CD14-positive monocyte (primary cell): ENCODE data around the gene NODAL. TPM values are rescaled to one million over a fixed set of nuclear protein-coding genes. Genes with fewer than 3 reads are reported as not detected.

ENCODE experiments used
- DNase-seq, 3 donors: peaks; one replicate each; pipeline ENCODE4 v3.0.0-alpha.2; 2011 to 2022
- H2AFZ ChIP-seq: 2 replicates; pipeline ENCODE4 v1.6.0; 2012; ENCODE audit warnings: mild to moderate bottlenecking, low read depth, low read length, inconsistent platforms; ENCODE audit not compliant: insufficient read depth, poor library complexity, severe bottlenecking
- H3K27ac ChIP-seq, 2 donors: 1 replicate in 1 of 2; 2 replicates in 1 of 2; pipeline ENCODE4 v1.5.1; 2012 to 2013; ENCODE audit warnings: low read length in 2 of 2, control low read depth in 1 of 2, inconsistent platforms in 1 of 2, low read depth in 1 of 2, mild to moderate bottlenecking in 1 of 2
- H3K27me3 ChIP-seq, 2 donors: one replicate each; pipeline versions ENCODE4 v1.6.0 to v1.6.1; 2011 to 2013; ENCODE audit warnings: low read length in 2 of 2; ENCODE audit not compliant: control insufficient read depth in 2 of 2, insufficient read depth in 2 of 2
- H3K36me3 ChIP-seq, 2 donors: replicated peaks in 1 of 2; 1 replicate in 1 of 2; 2 replicates in 1 of 2; pipeline versions ENCODE4 v1.5.1 to v1.6.1; 2012 to 2013; ENCODE audit warnings: low read length in 2 of 2, control low read depth in 1 of 2, inconsistent platforms in 1 of 2, mild to moderate bottlenecking in 1 of 2; ENCODE audit not compliant: insufficient read depth in 2 of 2, control insufficient read depth in 1 of 2
- H3K4me1 ChIP-seq, 2 donors: 1 replicate in 1 of 2; 2 replicates in 1 of 2; pipeline versions ENCODE4 v1.5.1 to v1.6.1; 2012 to 2013; ENCODE audit warnings: low read length in 2 of 2, control low read depth in 1 of 2, inconsistent platforms in 1 of 2, mild to moderate bottlenecking in 1 of 2, moderate library complexity in 1 of 2; ENCODE audit not compliant: insufficient read depth in 2 of 2, control insufficient read depth in 1 of 2
- H3K4me2 ChIP-seq: replicated peaks from 2 replicates; pipeline ENCODE3; 2012; ENCODE audit warnings: low read length, moderate library complexity, mild to moderate bottlenecking; ENCODE audit not compliant: poor library complexity, severe bottlenecking; ENCODE audit errors: extremely low read depth
- H3K4me3 ChIP-seq, 3 experiments: fragments of 200-600 bp in 1 of 3; sonication (generic) in 1 of 3; replicated peaks in 1 of 3; 1 replicate in 2 of 3; 2 replicates in 1 of 3; pipeline ENCODE4 v1.5.1; 2011 to 2013; ENCODE audit warnings: low read length in 3 of 3, mild to moderate bottlenecking in 3 of 3, control low read depth in 2 of 3, low read depth in 2 of 3, inconsistent platforms in 1 of 3, moderate library complexity in 1 of 3
- H3K79me2 ChIP-seq: 2 replicates; pipeline ENCODE4 v1.6.0; 2012; ENCODE audit warnings: mild to moderate bottlenecking, control low read depth, inconsistent platforms, low read length, moderate library complexity; ENCODE audit not compliant: insufficient read depth
- H3K9ac ChIP-seq: 2 replicates; pipeline ENCODE4 v1.6.0; 2017; ENCODE audit warnings: low read length, mild to moderate bottlenecking; ENCODE audit not compliant: insufficient read depth, poor library complexity, severe bottlenecking
- H3K9me3 ChIP-seq, 2 donors: replicated peaks in 1 of 2; 1 replicate in 1 of 2; 2 replicates in 1 of 2; pipeline versions ENCODE4 v1.5.1 to v1.6.1; 2012 to 2013; ENCODE audit warnings: low read length in 2 of 2, control low read depth in 1 of 2; ENCODE audit not compliant: control insufficient read depth in 1 of 2, insufficient read depth in 1 of 2
- H4K20me1 ChIP-seq: 2 replicates; pipeline ENCODE4 v1.6.0; 2012; ENCODE audit warnings: mild to moderate bottlenecking, low read length, control low read depth, moderate library complexity; ENCODE audit not compliant: insufficient read depth
- H3K27ac Mint-ChIP-seq, 7 donors: one replicate each; pipeline ENCODE4 v1.8.0; 2020; ENCODE audit warnings: mild to moderate bottlenecking in 7 of 7, mixed read lengths in 7 of 7, moderate library complexity in 6 of 7, inconsistent platforms in 2 of 7
- H3K27me3 Mint-ChIP-seq, 3 donors: one replicate each; pipeline ENCODE4 v1.8.0; 2021 to 2022; ENCODE audit warnings: low read depth in 3 of 3, mild to moderate bottlenecking in 3 of 3, mixed read lengths in 3 of 3, moderate library complexity in 3 of 3, inconsistent platforms in 1 of 3
- H3K36me3 Mint-ChIP-seq, 2 donors: one replicate each; pipeline ENCODE4 v1.8.0; 2020; ENCODE audit warnings: mixed read lengths in 2 of 2, inconsistent platforms in 1 of 2, mild to moderate bottlenecking in 1 of 2
- H3K4me1 Mint-ChIP-seq: one replicate; pipeline ENCODE4 v1.8.0; 2020; ENCODE audit warnings: mild to moderate bottlenecking, mixed read lengths
- H3K4me3 Mint-ChIP-seq, 2 donors: one replicate each; pipeline ENCODE4 v1.8.0; 2020; ENCODE audit warnings: mild to moderate bottlenecking in 2 of 2, mixed read lengths in 2 of 2, moderate library complexity in 1 of 2
- H3K9me3 Mint-ChIP-seq, 7 donors: one replicate each; pipeline ENCODE4 v1.8.0; 2020 to 2022; ENCODE audit warnings: mixed read lengths in 7 of 7, mild to moderate bottlenecking in 6 of 7, moderate library complexity in 6 of 7, inconsistent platforms in 2 of 7
- CTCF ChIP-seq: fragments of 200-600 bp; IDR thresholded peaks from one replicate; pipeline ENCODE4 v1.8.0; 2022; ENCODE audit warnings: antibody characterized with exemption, mild to moderate bottlenecking
- WGBS: methylation state at CpG from one replicate; pipeline ENCODE4 v1.1.5; 2013; ENCODE audit warnings: missing lambda C conversion rate; ENCODE audit not compliant: insufficient coverage; 5-methylcytosine and 5-hydroxymethylcytosine counted together
- intact Hi-C, 2 donors: fragments of 100-400 bp; cut with micrococcal nuclease; formaldehyde crosslinking; loops; one replicate each; pipeline versions ENCODE4 v1.15.0 to v1.15.1; 2023
- polyA plus RNA-seq, 3 donors: library from polyadenylated mRNA; depleted of rRNA in 1 of 3; unstranded in 2 of 3; stranded (reverse) in 1 of 3; fragments of 300-500 nt in 2 of 3; fragments of >200 nt in 1 of 3; fragmentation: Illumina TruSeq in 2 of 3; gene quantifications; 1 replicate in 2 of 3; 2 replicates in 1 of 3; pipeline ENCODE4 v1.2.3, GENCODE V29; 2012 to 2021

NODAL gene
- polyA plus RNA-seq, 3 donors, result not detected

DNA sequence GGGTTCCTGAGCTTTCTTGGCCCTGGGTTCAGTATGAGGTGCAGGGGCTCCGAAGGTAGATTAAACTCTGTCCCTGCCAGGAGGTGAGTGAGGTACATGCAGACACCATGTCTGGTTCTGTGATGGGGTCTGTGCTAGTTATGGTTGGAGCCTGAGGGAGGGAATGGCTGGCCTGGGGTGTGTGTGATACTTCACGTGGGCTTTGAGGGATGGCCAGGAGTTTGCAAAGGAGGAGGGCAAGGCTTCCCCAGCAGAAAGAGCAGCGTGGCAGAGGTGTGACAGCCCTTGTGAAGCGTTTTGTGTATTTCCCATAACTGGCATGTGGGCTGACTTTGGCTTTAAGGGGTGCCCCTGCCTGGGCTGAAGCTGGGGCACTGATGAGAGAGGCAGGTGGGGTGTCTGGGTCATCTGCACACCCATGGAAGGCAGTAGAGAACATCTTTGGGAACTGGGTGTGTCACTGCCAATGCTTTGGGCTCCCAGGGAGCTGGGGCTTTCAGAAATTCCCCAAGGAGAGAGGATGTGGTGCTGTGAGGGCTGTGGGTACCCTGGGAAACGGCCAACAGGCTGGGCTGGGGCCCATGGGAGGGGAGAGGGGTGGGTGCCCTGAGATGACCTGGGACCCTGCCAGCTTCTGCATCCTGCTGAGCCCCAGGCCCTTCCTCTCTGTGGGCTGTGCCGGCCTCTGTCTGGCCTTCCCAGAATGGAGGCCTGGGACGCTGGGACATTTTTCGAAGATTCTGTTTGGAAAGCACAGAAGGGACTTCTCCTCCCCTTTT is 41.7 kb upstream of the NODAL start:
- Histone ChIP-seq H3K27ac (no peak overlapping the region), H3K27me3 (peaks cover 10 to 21% of the 10 kb centered on the region in 2 donors), H2AFZ (no peak overlapping the region), H4K20me1 (no peaks in the 10 kb centered on the region), H3K9ac (no peak overlapping the region), H3K9me3 (no peaks in the 10 kb centered on the region), H3K4me2 (no peak overlapping the region), H3K4me1 (peaks cover 5 to 22% of the 10 kb centered on the region in 2 donors), H3K4me3 (no peak overlapping the region), H3K36me3 (no peaks in the 10 kb centered on the region), H3K79me2 (no peaks in the 10 kb centered on the region)
- no peak for DNase-seq
- WGBS, result 80% methylated on average over 4 of the region's 8 CpGs
- H3K27me3 Mint-ChIP-seq, result peaks cover 17 to 26% (median 19%) of the 10 kb centered on the region in 3 donors
- intact Hi-C loops, result no loop called here
- peaks cover 17% of the 10 kb centered on the region for H3K4me1 Mint-ChIP-seq
- no peak overlapping the region for H3K27ac Mint-ChIP-seq
- TF ChIP-seq CTCF, result no peak
- H3K36me3 Mint-ChIP-seq, result no peaks in the 10 kb centered on the region
- no peak overlapping the region for H3K4me3 Mint-ChIP-seq
- H3K9me3 Mint-ChIP-seq, result peaks cover 0 to 2% (median 0%) of the 10 kb centered on the region in 7 donors

DNA sequence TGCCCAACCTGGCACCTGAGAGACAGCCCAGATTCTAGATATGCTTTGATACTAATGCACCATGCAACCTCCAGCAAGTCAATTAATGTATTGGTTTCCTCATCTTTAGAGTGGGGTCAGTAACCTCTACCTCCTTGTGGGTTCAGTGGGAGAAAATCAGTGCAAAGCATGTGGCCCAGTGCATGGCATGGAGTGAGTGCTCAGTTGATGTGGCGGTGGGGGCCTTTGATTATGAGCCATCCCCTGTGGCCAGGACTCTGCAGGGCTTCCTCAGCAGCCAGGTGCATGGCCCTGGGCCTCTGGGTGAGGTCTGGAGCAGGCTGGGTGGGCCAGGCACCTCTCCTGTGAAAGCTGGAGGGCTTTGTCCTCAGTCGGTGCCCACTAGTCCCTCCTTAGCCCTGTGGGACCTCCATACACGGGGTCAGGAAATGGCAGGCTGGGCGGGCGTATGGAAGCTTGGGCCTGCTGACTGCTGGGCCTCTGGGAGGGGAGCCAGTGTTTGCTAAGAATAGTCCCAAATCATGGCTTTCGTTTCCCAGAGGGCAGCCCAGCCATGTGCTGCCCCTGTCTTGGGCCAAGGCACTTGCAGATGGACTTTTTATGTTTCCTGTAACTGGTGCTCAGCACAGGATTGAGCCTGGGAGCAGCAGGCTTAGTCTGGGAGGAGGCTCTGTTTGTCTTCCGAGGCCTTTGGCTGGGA is 40.5 kb upstream of the NODAL start:
- H3K9ac ChIP-seq, result no peak overlapping the region
- no peaks in the 10 kb centered on the region for H3K9me3 ChIP-seq
- H3K27ac Mint-ChIP-seq, result no peak overlapping the region
- peaks cover 0 to 6% (median 0%) of the 10 kb centered on the region in 7 donors for H3K9me3 Mint-ChIP-seq
- no peaks in the 10 kb centered on the region for H3K36me3 Mint-ChIP-seq
- H3K4me3 Mint-ChIP-seq, result no peak overlapping the region
- H3K4me1 Mint-ChIP-seq, result peaks cover 24% of the 10 kb centered on the region
- H3K36me3 ChIP-seq, result no peaks in the 10 kb centered on the region
- peaks cover 19 to 32% of the 10 kb centered on the region in 2 donors for H3K27me3 ChIP-seq
- no peak overlapping the region for H3K4me2 ChIP-seq
- no peak for DNase-seq
- no peak overlapping the region for H3K27ac ChIP-seq
- no peaks in the 10 kb centered on the region for H3K79me2 ChIP-seq
- peaks cover 25 to 38% (median 28%) of the 10 kb centered on the region in 3 donors for H3K27me3 Mint-ChIP-seq
- peaks cover 11 to 30% of the 10 kb centered on the region in 2 donors for H3K4me1 ChIP-seq
- WGBS, result 77% methylated on average over 6 of the region's 7 CpGs
- no peak overlapping the region for H3K4me3 ChIP-seq
- H2AFZ ChIP-seq, result no peak overlapping the region
- no peaks in the 10 kb centered on the region for H4K20me1 ChIP-seq
- intact Hi-C loops, result no loop called here
- no peak for TF ChIP-seq CTCF
